NCI-H2196 (cell line): ENCODE data around the gene ARHGAP20.

Experiments used
- DNase-seq: peaks from one replicate; lab custom pipeline; 2025; ENCODE audit not compliant: unreplicated experiment; lab: John Stamatoyannopoulos, UW

Gene ARHGAP20

DNA sequence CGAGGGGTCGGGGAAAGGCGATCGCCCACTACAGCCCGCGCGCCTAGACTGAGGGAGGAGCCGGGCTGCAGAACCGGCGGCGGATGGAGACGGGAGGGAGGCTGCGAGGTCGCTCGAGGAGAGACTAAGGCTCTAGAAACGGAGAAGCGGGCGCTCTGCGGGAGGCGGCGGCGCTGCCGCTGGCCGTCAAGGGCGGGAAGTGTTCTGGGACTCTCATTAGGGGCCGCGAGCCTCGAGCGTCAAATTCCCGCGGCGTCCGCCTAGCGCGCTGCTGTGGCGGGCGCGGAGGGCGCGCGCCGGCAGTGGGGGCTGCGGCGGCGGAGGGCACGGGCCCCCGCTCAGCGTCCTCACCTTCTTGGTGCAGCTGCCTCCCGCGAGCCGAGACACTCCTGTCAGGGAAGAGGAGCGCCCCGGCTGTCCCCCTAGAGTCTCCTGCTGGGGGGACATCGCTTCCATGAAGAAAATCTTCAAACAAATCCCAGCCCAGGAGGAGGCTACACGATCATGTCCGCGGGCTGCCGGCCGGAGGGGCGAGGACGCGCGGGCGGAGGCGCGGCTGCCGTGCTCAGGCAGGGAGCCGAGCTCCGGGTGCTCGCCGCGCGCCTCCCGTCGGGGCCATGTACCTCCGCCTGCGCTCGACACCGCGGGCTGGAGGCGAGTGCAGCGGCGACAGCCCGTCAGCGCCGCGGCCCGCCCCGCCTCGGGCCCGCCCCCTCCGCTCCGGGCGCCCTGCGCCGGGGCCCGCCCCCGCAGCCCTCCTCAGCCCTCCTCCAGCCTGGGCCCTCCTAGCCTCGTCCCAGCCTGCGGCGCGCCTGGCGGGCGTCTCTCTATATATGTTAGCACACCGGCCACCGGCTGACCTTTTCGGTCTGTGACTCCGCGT, at the start of gene ARHGAP20:
Gene ARHGAP20, minus strand, starts transcription at position 662 of the 883 bp plus-strand sequence. Its CDS starts 206 bp downstream, at position 456.
- peak; percentile 70 for DNase-seq

GRCh38 chr11:110761991-110762390, 49.8 kb upstream of the ARHGAP20 start:
- no peak for DNase-seq

DNA sequence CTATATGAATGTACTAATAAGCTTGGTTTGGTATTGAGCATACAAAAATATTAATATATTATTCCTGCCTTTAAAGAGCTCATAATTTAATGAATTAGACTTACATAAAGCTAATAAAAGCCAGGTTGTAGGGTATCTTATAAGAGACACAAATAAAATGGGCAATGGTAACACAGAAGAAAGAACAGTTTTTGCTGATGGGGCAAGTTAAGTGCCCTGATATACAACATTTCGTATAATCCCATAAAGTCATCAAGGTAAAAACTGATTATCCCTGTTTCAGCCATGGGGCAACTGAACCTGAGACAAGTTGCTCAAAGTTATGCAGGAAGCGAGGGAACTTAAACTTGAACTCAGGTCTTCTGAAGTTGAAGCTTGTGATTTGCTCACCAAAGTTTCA, 48.9 kb upstream of the ARHGAP20 start:
- no peak for DNase-seq

DNA sequence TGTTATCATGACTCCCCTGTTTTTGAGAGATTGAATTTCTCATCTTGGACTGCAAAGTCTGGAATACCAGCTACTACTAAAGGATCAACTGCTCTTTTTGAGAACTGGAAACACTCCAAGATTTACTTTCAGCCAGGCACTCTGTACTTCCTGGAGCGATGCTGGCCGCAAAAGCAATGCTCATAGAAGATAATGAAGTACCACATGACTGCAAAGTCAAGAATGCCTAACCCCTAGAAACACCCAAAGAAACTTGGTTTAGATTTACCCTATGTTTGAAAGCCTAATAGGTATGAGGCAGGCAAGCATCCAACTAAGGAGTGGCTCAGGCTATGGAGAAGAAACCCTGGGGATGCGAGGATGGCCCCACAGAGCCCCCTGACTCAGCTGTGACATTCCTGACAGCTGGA, 47.7 kb upstream of the ARHGAP20 start:
- peak; percentile 17 for DNase-seq

DNA sequence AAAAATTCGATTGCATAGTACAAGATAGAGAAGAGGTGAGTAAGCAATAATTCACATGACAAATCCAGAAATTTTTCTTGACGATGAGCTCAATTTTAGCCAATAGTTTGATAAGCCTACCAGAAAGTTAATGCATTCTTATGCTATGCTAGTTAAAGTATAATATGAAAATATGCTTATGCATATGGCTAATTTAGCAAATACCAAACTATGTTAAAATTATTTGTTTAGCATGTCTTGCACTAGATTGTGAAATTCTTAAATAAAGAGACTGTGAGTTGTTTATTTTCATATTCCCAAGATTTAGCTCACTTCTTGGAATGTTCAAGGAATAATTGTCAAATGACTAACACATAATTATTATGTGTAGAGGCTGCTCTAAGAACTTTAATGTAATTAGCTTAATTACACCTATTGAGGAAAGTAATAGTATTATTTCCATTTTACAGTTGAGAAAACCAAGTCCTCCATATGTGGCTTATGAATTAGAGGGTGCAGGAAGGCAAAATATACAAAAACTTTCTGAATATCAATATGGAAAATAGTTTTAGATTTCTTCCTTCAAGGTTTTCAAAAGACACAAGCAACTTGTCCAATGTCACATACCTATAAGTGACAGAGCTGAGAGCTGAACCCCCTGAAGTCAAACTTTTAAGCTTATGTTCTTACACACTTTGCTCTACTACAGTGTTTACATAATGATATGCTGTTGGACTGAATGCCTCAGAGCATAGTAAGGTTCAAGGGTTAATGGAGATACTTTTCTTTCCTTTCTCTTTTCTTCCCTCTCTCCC, 45.9 kb upstream of the ARHGAP20 start:
- no peak for DNase-seq

DNA sequence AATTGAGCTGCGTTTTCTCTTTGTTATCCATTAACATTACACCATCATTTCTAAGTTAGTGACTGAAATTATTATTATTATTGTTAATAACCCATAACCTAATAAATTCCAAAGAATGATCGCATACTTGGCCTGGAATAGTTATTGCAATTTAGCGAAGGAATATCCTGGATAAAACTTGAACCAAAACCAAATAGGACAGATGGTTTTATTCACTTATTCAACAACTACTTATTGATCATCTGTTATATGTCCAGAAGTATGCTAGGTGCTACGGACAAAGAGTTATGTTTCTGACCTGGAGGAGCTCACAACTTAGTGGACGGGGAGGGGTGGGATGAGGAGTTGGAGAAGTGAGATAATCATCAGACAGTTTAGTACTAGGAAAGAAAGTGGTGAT, 44.8 kb upstream of the ARHGAP20 start:
- DNase-seq: no peak

- DNase-seq: no peak
Observed at GRCh38 chr11:110755941-110756340, 43.7 kb upstream of the ARHGAP20 start.

- no peak for DNase-seq
Observed at GRCh38 chr11:110752890-110753289, 40.7 kb upstream of the ARHGAP20 start.

DNA sequence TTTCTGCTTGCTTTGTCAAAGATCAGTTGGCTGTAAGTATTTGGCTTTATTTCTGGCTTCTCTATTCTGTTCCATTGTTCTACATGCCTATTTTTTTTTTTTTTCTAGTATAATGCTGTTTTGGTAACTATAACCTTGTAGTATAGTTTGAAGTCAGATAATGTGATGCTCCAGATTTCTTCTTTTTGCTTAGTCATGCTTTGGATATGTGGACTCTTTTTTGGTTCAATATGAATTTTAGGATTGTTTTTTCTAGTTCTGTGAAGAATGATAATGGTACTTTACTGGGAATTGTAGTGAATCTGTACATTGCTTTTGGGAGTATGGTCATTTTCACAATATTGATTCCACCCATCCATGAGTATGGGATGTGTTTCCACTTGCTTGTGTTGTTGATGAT, 37.9 kb upstream of the ARHGAP20 start:
- no peak for DNase-seq

GRCh38 chr11:110747531-110747930, 35.3 kb upstream of the ARHGAP20 start:
- DNase-seq: no peak

DNA sequence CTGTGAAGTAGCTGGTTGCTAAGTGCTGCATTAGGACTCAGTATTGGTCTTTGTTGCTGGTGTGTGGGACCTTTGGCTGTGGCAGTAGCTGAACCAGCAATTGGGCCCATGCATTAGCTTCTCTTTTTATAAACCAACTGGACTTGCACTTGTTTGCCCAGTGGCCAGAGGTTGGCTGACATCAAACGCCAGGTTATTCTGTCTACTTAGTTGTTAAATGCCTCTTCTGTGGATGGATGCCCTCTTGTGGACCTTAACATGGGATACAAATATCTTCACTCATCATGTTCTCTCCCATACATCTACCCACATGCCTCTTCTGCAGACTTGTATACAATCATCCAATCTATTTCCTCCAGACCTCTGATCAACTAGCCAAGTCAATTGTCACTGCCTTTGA, 26.4 kb upstream of the ARHGAP20 start:
- DNase-seq: no peak

DNA sequence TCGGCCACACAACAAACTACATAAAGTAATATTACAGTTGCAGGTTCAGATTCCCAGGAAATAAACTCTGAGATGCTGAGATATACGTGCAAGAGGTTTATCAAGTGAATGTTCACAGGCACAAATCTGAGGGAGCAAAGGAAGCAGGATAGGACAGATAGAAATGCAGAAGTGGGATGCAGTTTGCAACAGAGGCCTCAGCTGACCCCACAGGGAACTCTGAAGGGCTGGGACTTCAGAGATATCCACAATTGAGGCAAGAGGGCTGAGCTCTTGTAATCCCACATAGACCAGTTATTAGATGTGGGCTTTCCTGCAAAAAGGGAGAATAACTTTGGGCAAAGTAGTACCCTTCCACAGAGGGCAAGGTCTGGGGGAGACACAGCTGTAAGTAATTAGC, 25.4 kb upstream of the ARHGAP20 start:
- no peak for DNase-seq

GRCh38 chr11:110736171-110736553, 23.9 kb upstream of the ARHGAP20 start:
- DNase-seq: no peak

GRCh38 chr11:110735455-110736170, 23.4 kb upstream of the ARHGAP20 start:
- DNase-seq: no peak

GRCh38 chr11:110734790-110735189, 22.6 kb upstream of the ARHGAP20 start:
- no peak for DNase-seq

DNA sequence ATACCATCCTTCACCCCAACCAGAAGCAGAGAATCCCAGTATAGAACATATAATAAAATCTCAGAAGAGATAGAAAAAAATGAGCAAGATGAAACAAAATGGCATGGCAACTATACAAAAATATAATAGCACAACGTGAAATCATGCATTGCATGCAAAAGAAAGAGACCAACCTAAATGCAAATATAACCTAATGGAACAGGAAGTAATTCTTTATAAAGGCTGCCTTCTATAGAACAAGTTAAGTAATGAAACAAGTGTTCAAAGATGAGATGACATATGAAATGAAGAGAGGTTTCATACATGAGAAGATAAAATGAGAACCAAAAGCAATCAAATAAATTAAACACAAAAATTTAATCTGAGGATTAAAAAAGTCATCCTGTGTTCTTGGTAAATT, 18.5 kb upstream of the ARHGAP20 start:
- no peak for DNase-seq

DNA sequence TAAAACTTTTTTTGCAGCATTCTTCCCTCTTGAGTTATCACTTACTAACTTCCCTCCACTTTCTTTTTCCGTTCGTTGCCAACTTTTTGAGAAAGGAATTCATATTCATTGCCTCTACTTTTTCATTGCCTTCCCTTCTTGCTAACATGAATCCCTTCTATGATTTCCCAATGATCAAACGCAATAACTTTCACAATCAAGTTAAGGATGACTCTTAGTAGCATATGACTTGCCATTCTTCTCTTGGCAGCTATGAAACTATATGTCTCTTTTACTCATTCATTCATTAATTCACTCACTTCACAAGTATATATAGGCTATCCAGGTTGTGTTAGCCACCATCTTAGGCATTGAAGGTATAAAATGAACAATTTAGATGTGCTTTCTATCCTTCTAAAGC, 16.6 kb upstream of the ARHGAP20 start:
- DNase-seq: no peak

DNA sequence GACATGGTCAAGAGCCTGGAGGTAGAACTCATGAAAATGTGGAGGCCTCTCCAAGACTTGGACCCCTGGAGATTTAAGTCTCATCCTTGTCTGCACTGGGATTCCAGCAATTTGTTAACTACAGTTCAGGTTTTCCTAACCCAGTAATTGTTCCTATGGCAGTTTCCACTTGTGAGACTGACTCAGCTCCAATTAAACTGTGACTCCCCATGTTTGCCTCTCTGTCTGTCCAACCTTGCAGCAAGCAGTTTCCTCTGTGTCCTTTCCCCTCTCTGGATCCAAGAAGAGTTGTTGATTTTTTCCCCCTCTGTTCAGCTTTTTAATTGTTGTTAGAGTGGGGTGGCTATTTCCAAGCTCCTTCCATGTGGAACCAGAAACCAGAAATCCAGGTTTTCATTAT, 16.2 kb upstream of the ARHGAP20 start:
- no peak for DNase-seq

GRCh38 chr11:110724358-110724757, 12.1 kb upstream of the ARHGAP20 start:
- no peak for DNase-seq

GRCh38 chr11:110720431-110721275, 8.4 kb upstream of the ARHGAP20 start:
- DNase-seq: no peak

DNA sequence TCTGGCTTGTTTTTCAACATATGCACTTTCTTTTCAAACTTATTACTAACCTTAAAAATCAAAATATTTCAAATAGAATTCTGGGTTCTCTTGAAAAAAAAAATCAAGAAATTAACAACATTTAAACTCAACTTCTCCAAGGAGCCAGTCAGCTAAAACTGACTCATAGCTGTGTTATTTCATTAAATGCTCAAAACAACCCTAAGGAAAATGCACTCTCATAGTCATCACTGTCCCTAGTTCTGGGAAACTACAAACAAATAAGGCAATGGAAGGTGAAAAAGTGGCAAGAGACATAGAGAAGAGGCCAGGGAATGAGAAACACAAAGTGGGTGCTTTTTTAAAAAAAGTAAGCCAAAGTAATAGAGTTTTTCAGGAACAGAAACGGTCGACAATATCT, 4.1 kb upstream of the ARHGAP20 start:
- DNase-seq: no peak
